ENCODE measurements around the gene ZIC3. TPM values are rescaled to one million over a fixed set of nuclear protein-coding genes. Genes with fewer than 3 reads are reported as not detected.

Gene ZIC3
- total RNA-seq, 1 experiment from 2014 or later, result not detected

DNA sequence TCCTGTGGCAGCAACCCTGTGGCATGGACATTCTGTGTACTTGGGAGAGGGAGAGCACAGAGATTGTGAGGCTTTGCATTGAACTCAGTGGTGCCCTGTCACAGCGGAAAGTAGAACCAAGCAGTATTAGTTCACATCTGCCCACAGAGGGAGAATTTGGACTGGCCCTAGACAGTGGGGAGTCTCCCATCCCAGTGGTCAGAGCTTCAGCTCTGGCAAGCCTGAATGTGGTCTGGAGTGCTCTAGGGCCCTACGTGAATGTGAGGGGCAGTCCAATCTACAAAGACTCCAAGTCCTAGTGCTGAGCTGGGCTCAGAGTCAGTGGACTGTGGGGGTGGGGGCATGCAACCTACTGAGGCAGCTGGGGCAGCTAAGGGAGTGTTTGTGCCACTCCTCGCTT is 34.8 kb downstream of the ZIC3 start:
- ChIA-PET CTCF (no interaction called here), POLR2A (ENCODE audit: unreplicated experiment) (no interaction called here)

More for the DNA sequence above, 34.8 kb downstream of the ZIC3 start:
- Histone ChIP-seq H3K9me2 (ENCODE audit: insufficient read depth) (no peaks in the 10 kb centered on the region), H2AFZ (no peak overlapping the region), H3K4me1 (replicated peaks; ENCODE audit: insufficient read depth) (no peaks in the 10 kb centered on the region), H3K79me2 (ENCODE audit: low read depth) (no peaks in the 10 kb centered on the region), H3K36me3 (ENCODE audit: low read depth) (no peaks in the 10 kb centered on the region), H3K4me2 (no peak overlapping the region), H3K27me3 (ENCODE audit: insufficient read depth, low read depth) (no peaks in the 10 kb centered on the region), H3K27ac (no peak overlapping the region), H3F3A (ENCODE audit: insufficient read depth, low read depth) (no peaks in the 10 kb centered on the region), H4K20me1 (ENCODE audit: insufficient read depth) (no peaks in the 10 kb centered on the region), H3K4me3 (no peak overlapping the region), H3K9me3 (ENCODE audit: insufficient read depth, low read depth) (no peaks in the 10 kb centered on the region)
- no peak for DNase-seq
- no TSS peak for BruUV-seq (replicated peaks)
- TF ChIP-seq, protein P1, sequence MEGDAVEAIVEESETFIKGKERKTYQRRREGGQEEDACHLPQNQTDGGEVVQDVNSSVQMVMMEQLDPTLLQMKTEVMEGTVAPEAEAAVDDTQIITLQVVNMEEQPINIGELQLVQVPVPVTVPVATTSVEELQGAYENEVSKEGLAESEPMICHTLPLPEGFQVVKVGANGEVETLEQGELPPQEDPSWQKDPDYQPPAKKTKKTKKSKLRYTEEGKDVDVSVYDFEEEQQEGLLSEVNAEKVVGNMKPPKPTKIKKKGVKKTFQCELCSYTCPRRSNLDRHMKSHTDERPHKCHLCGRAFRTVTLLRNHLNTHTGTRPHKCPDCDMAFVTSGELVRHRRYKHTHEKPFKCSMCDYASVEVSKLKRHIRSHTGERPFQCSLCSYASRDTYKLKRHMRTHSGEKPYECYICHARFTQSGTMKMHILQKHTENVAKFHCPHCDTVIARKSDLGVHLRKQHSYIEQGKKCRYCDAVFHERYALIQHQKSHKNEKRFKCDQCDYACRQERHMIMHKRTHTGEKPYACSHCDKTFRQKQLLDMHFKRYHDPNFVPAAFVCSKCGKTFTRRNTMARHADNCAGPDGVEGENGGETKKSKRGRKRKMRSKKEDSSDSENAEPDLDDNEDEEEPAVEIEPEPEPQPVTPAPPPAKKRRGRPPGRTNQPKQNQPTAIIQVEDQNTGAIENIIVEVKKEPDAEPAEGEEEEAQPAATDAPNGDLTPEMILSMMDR (conservative IDR thresholded peaks at IDR 0.05), result no peak
- no peak for TF ChIP-seq EZH2 (IDR thresholded peaks at IDR 0.05; ENCODE audit: low read depth)
- intact Hi-C loops (cut with micrococcal nuclease; ENCODE audit: unreplicated experiment), result no loop called here
